GM13977 (cell line): ENCODE measurements around the gene ZNF23.

Source experiments
- DNase-seq: peaks from one replicate; pipeline ENCODE4 v3.0.0; 2012; ENCODE audit warnings: low spot score
- CTCF ChIP-seq: IDR thresholded peaks from 2 replicates; pipeline ENCODE4 v1.5.1; 2012; ENCODE audit warnings: mild to moderate bottlenecking, control low read depth; ENCODE audit not compliant: insufficient read depth; ENCODE audit errors: extremely low read depth, missing control alignments
- in situ Hi-C: fragments of 300-500 bp; cut with MboI; formaldehyde crosslinking; loops from one replicate; pipeline ENCODE4 v1.12.0; 2022; ENCODE audit warnings: low sequenced_read_pairs, low pct_unique_long_range_greater_than_20kb, mixed read lengths, inconsistent platforms; ENCODE audit not compliant: unreplicated experiment

The ZNF23 gene

GRCh38 chr16:71499775-71500364, 37.8 kb upstream of the ZNF23 start:
- peak; percentile 65 for DNase-seq
- in situ Hi-C loops, result loop anchor here (5.0 kb wide), 1 partner anchor 88 kb away; no protein-coding TSS in a partner anchor
- peak; percentile 79 for TF ChIP-seq CTCF

GRCh38 chr16:71498031-71498430, 36.0 kb upstream of the ZNF23 start:
- no peak for DNase-seq
- no peak for TF ChIP-seq CTCF
- in situ Hi-C loops, result no loop called here

- DNase-seq, result no peak
- no peak for TF ChIP-seq CTCF
- in situ Hi-C loops, result no loop called here
Measured at GRCh38 chr16:71493213-71493612, 31.2 kb upstream of the ZNF23 start.

GRCh38 chr16:71492786-71493185, 30.7 kb upstream of the ZNF23 start:
- in situ Hi-C loops, result no loop called here
- TF ChIP-seq CTCF, result no peak
- DNase-seq, result no peak

GRCh38 chr16:71491054-71491453, 29.0 kb upstream of the ZNF23 start:
- TF ChIP-seq CTCF, result no peak
- DNase-seq, result no peak
- in situ Hi-C loops, result no loop called here

- TF ChIP-seq CTCF, result no peak
- in situ Hi-C loops, result no loop called here
- DNase-seq, result no peak
Measured at GRCh38 chr16:71490361-71490760, 28.3 kb upstream of the ZNF23 start.
